Measurements from ENCODE around the gene TRAPPC8.

The TRAPPC8 gene

DNA sequence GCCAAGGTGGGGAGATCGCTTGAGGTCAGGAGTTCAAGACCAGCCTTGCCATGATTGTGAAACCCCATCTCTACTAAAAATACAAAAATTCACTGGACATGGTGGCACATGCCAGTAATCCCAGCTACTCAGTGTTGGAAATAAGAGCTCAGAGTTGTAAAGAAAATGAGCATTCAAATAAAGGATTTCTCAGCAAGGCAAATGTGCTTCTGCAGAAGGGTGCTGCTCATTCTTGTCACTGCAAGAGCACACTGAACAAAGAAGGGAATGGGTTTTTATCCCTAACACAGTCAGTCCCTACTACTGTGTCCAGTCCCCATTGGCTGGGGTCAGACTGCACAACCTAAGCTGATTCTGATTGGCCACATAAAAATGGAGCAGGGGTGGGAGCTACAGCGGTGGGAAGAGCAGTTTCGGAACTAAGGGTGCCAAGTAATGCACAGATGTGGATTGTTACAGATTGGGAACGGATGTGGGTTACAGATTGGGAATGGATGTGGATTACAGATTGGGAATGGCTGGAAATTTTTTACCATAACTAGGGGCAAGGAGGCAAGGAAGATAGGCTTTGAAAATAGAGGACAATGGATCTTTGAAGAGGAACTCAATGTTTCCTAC is 31.1 kb upstream of the TRAPPC8 start:
- no peaks in the 10 kb centered on the region for H3K4me1 ChIP-seq (ENCODE audit: insufficient read depth, low read length, severe bottlenecking)
- no peak overlapping the region for H3K4me3 ChIP-seq (ENCODE audit: low read depth, low read length, poor library complexity, severe bottlenecking)
- no peaks in the 10 kb centered on the region for H3K79me2 ChIP-seq (ENCODE audit: insufficient read depth, low read length)
- no peak overlapping the region for H2AFZ ChIP-seq (ENCODE audit: low read length)
- no peaks in the 10 kb centered on the region for H3K27me3 ChIP-seq (ENCODE audit: insufficient read depth, low read length)
- H3K36me3 ChIP-seq (ENCODE audit: insufficient read depth, low read length), result no peaks in the 10 kb centered on the region
- H3K9me3 ChIP-seq (ENCODE audit: low read length), result peaks cover 9% of the 10 kb centered on the region; the same call in 1 of the 2 replicates
- no peaks in the 10 kb centered on the region for H3F3A ChIP-seq (ENCODE audit: insufficient read depth, low read length)
- no peaks in the 10 kb centered on the region for H3K9me2 ChIP-seq (ENCODE audit: low read depth, low read length)
- H3K27ac ChIP-seq (ENCODE audit: low read depth, low read length, poor library complexity, severe bottlenecking), result no peak overlapping the region
- H3K9ac ChIP-seq (ENCODE audit: low read length), result no peak overlapping the region
- H4K20me1 ChIP-seq (ENCODE audit: insufficient read depth, low read length), result no peaks in the 10 kb centered on the region
- no peak overlapping the region for H3K4me2 ChIP-seq (ENCODE audit: low read length)
- no peak for TF ChIP-seq EZH2 (IDR thresholded peaks at IDR 0.05; ENCODE audit: borderline replicate concordance, low read length)
- TF ChIP-seq, protein P1, sequence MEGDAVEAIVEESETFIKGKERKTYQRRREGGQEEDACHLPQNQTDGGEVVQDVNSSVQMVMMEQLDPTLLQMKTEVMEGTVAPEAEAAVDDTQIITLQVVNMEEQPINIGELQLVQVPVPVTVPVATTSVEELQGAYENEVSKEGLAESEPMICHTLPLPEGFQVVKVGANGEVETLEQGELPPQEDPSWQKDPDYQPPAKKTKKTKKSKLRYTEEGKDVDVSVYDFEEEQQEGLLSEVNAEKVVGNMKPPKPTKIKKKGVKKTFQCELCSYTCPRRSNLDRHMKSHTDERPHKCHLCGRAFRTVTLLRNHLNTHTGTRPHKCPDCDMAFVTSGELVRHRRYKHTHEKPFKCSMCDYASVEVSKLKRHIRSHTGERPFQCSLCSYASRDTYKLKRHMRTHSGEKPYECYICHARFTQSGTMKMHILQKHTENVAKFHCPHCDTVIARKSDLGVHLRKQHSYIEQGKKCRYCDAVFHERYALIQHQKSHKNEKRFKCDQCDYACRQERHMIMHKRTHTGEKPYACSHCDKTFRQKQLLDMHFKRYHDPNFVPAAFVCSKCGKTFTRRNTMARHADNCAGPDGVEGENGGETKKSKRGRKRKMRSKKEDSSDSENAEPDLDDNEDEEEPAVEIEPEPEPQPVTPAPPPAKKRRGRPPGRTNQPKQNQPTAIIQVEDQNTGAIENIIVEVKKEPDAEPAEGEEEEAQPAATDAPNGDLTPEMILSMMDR (IDR thresholded peaks at IDR 0.05; ENCODE audit: low read length), result no peak

DNA sequence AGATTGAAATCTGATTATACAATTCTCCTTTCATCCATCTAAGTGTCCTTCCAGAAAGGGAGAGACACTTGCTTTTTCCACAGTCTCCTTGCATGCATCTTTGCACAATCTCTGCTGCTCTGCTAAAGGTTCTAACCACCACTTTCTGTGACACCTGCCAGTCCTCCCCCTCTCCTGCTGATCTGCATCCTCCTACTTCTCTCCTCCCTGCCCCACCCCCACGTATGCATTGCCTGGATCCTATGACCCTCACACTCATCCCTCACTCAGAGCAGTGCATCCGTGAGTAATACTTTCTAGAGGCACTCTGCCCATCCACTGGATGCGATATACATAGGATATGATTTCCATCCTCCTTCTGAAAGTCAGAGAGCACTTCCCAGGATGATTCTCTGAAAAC is 27.7 kb upstream of the TRAPPC8 start:
- no peak overlapping the region for H3K4me2 ChIP-seq (ENCODE audit: low read length)
- no peak overlapping the region for H3K9ac ChIP-seq (ENCODE audit: low read length)
- H3K4me3 ChIP-seq (ENCODE audit: low read depth, low read length, poor library complexity, severe bottlenecking), result no peak overlapping the region
- H3F3A ChIP-seq (ENCODE audit: insufficient read depth, low read length), result no peaks in the 10 kb centered on the region
- no peak overlapping the region for H2AFZ ChIP-seq (ENCODE audit: low read length)
- no peaks in the 10 kb centered on the region for H3K9me2 ChIP-seq (ENCODE audit: low read depth, low read length)
- no peak for TF ChIP-seq EZH2 (IDR thresholded peaks at IDR 0.05; ENCODE audit: borderline replicate concordance, low read length)
- TF ChIP-seq, protein P1 (IDR thresholded peaks at IDR 0.05; ENCODE audit: low read length), result no peak
- peaks cover 6% of the 10 kb centered on the region; the same call in 1 of the 2 replicates for H3K9me3 ChIP-seq (ENCODE audit: low read length)
- H3K79me2 ChIP-seq (ENCODE audit: insufficient read depth, low read length), result no peaks in the 10 kb centered on the region
- no peaks in the 10 kb centered on the region; the same call in 1 of the 2 replicates for H3K36me3 ChIP-seq (ENCODE audit: insufficient read depth, low read length)
- no peaks in the 10 kb centered on the region for H3K27me3 ChIP-seq (ENCODE audit: insufficient read depth, low read length)
- H4K20me1 ChIP-seq (ENCODE audit: insufficient read depth, low read length), result no peaks in the 10 kb centered on the region
- no peak overlapping the region for H3K27ac ChIP-seq (ENCODE audit: low read depth, low read length, poor library complexity, severe bottlenecking)
- no peaks in the 10 kb centered on the region for H3K4me1 ChIP-seq (ENCODE audit: insufficient read depth, low read length, severe bottlenecking)

DNA sequence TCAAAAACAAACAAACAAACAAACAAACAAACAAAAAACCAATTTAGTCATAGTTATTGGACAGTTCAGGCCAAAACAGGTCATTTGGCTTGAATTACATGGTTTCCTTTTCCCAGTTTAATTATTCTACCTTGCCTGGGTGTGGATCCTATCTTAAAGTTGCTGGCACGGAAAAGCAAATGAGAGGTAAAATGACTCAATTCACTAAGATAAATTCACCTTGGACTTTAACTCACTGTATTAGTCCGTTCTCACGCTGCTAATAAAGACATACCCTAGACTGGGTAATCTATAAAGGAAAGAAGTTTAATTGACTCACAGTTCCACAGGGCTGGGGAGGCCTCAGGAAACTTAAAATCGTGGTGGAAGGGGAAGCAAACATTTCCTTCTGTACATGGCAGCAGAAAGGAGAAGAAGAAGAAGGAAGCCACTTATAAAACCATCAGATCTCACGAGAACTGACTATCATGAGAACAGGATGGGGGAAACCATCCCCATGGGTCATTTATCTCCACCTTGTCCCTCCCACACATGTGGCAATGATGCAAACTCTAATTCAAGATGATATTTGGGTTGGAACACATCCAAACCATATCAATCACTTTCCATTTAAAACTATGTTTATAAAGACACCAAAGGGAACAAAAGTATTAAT is 22.5 kb upstream of the TRAPPC8 start:
- no peak overlapping the region for H3K9ac ChIP-seq (ENCODE audit: low read length)
- no peak overlapping the region for H3K27ac ChIP-seq (ENCODE audit: low read depth, low read length, poor library complexity, severe bottlenecking)
- H3K27me3 ChIP-seq (ENCODE audit: insufficient read depth, low read length), result no peaks in the 10 kb centered on the region
- no peaks in the 10 kb centered on the region for H3F3A ChIP-seq (ENCODE audit: insufficient read depth, low read length)
- TF ChIP-seq EZH2 (IDR thresholded peaks at IDR 0.05; ENCODE audit: borderline replicate concordance, low read length), result no peak
- TF ChIP-seq, protein P1 (IDR thresholded peaks at IDR 0.05; ENCODE audit: low read length), result no peak
- no peaks in the 10 kb centered on the region for H3K9me2 ChIP-seq (ENCODE audit: low read depth, low read length)
- no peaks in the 10 kb centered on the region; the same call in 1 of the 2 replicates for H3K36me3 ChIP-seq (ENCODE audit: insufficient read depth, low read length)
- H3K4me2 ChIP-seq (ENCODE audit: low read length), result no peak overlapping the region
- no peak overlapping the region for H2AFZ ChIP-seq (ENCODE audit: low read length)
- H3K9me3 ChIP-seq (ENCODE audit: low read length), result no peaks in the 10 kb centered on the region
- no peaks in the 10 kb centered on the region for H4K20me1 ChIP-seq (ENCODE audit: insufficient read depth, low read length)
- H3K79me2 ChIP-seq (ENCODE audit: insufficient read depth, low read length), result no peaks in the 10 kb centered on the region
- no peak overlapping the region for H3K4me3 ChIP-seq (ENCODE audit: low read depth, low read length, poor library complexity, severe bottlenecking)
- H3K4me1 ChIP-seq (ENCODE audit: insufficient read depth, low read length, severe bottlenecking), result no peaks in the 10 kb centered on the region
